NCI-H1436 (cell line): Measurements from ENCODE around the gene CNGA2.
"Not testable (repeated sequence)": the region's sequence is repeated elsewhere in the genome, so short reads cannot be mapped to it uniquely, and the experiment has no call there.

Source experiments
- DNase-seq: peaks from one replicate; lab custom pipeline; 2025; lab: John Stamatoyannopoulos, UW

CNGA2 gene

DNA sequence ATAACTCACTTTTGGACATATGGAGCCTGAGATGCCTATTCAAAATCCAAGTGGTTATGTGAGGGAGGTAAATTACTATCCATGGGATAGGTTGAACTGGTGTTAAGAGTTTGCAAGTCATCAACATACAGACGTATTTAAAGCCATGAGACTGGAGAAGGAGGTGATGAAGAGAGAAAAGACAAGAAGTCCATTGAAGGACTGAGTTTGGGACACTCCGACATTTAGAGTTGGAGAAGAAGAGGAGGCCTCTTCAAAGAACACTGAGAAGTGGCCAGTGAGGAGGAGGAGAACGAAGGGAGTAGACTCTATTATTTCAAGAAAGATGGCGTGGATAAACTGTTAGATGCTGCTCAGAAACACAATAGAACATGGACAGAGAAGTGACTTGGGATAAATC, at the start of gene CNGA2:
TSS of gene CNGA2 (plus strand) at position 301 of the 400 bp plus-strand sequence. CDS start 3,738 bp downstream, outside the sequence.
- no peak for DNase-seq

DNA sequence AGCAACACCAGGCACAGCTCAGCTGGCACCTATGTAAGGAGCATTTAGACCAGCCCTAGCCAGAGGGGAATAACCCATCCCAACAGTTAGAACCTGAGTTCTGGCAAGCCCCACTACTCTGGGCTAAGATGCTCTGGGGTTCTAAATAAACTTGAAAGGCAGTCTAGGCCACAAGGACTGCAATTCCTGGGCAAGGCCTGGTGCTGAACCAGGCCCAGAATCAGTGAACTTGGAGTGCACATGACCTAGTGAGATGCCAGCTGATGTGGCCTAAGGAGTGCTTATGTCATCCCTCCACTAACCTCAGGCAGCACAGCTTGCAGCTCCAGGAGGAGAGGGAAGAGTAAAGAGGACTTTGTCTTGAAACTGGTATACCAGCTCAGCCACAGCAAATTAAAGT, 46.9 kb upstream of the CNGA2 start:
- no peak for DNase-seq

DNA sequence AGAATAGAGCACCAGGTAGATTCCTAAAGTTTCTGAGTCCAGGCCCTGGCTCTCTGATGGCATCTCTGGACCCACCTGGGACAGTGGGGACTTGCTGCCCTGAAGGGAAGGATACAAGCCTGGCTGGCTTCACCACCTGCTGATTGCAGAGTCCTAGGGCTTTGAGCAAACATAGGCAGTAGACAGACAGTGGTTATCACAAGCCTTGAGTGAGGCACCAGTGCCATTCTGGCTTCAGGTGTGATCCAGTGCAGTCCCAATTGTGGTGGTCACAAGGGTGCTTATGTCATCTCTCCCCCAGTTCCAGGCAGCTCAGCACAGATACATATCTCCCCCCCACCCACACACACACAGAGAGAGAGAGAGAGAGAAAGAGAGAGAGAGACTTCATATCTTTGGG, 45.9 kb upstream of the CNGA2 start:
- DNase-seq: no peak

DNA sequence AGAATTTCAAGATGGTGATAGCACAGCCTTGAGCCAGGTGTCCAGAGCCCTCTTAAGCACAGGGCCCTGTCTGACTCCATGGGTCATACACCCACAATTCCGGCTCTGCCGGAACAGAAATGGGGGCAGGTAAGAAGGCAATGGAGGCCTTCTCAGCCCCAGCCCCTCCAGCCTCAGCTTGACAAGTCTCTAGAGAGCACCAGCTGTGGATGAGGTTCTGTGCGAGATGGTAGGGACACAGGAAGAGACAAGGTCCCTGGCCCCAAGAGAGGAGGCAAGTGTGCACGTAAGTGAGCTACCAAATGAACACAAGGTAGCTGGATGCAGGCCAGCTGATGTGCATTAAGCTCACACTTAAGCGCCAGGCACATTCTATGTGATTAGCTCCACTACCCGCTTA, 41.7 kb upstream of the CNGA2 start:
- no peak for DNase-seq

DNA sequence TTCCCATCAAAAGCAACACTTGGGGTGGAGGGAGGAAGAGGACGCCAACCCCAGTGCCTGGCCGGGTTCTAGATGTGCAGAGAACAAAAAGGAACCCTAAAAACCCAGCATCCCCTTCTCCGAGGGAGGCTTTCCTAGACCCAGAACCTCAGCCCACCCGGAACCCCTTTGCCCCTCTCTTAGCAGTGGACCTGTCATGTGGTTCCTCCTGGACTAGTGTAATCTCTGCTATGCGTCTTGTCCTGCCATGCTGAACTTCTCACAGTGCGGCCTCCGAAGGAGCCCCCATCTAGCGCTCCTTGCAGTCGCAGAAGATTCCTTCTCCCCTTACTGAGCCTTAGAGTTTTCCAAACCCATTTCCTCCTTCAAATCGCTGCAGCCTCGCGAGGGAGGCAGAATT, 40.4 kb upstream of the CNGA2 start:
- no peak for DNase-seq

DNA sequence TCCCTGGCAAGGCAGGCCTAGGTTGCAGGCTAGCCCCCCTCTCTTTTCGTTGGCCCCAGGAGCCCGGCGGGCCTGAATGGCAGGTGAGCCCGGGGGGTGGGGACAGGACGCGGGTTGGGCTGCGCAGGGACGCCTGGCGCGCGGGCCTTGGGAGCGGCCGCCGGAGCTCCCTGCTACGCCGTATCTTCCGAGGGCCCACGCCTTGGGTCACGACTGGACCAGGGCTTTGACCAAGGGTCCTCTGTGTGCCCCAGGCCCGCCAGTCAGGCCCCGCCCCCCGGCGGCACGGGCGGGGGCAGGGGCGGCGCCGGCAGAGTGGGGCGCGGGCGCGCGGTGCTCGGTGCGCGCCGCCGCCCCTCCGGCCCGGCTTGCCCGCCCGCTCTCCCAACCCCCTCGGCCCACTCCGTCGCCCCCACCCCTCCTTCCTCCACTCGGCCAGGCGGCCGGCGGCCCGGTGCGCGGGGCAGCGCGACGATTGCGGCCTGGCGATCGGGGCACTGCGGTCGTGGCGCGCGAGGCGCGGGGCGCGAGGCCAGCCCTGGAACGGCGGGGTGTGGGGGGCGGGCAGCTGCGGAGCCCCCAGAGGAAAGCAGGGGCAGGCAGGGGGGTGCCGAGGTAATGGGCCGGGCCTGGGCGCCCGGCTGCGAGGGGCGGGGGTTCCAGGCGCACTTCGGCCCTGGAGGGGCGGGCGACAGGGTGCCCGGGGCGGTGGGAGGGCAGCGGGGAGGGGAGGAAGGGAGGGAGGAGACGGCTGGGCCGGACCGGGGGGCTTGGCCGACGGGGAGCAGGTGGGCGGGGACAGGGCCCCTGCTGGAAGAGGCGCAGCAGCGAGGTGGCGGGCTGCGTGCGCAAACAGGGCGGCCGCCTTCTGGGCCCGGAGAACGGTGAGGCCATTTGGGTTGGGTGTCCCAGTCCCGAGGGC, 39.6 kb upstream of the CNGA2 start, which contains the start of gene PRRG3:
TSS of gene PRRG3 (plus strand) at position 798 of the 922 bp plus-strand sequence. CDS start 3,357 bp downstream, outside the sequence.
- no peak for DNase-seq

DNA sequence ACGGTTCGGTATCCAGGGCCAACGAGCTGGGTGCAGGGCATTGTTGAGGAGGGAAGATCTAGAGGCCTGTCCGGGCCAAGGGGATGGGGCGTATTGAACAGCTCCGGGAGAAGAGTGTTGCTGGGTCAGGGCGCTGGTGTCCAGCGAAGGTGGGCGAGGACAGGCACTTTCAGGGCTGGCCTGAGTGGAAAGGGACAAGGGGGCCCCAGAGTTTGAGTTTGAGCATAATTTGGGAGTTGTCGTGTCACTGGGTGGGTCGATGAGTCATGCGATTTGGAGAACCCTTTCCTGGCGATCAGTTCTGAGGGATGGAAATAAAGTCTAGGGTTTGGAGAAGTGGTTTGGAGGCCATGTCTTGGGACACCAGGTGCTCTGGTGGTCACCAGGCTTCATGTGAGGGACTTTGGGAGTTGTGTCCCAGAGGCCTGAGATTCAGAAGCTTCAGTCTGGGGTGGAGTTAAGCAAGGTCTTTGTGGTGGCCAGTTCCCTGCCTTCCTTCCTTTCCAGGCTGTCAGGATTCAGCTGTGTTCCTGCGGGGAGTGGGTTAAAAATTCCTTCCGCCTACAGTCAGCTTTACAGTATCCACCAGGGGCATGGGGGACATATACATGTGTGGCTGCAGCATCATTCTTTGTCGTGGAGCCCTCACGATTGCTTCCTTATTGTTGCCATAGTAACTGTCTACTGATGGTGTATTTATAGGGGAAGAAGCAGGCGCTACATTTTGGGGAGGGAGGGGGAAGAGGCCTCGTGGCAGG, 38.8 kb upstream of the CNGA2 start:
- DNase-seq: no peak

DNA sequence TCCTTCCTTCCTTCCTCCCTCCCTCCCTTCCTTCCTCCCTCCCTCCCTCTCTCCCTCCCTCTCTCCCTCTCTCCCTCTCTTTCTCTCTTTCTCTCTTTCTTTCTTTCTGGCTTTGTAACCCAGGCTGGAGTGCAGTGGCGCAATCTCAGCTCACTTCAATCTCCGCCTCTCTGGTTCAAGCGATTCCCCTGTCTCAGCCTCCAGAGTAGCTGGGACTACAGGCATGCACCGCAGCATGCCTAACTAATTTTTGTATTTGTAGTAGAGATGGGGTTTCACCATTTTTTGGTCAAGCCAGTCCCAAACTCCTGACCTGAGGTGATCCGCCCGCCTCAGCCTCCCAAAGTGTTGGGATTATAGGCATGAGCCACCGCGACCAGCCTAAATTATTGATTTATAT, 37.5 kb upstream of the CNGA2 start:
- not testable (repeated sequence) for DNase-seq

DNA sequence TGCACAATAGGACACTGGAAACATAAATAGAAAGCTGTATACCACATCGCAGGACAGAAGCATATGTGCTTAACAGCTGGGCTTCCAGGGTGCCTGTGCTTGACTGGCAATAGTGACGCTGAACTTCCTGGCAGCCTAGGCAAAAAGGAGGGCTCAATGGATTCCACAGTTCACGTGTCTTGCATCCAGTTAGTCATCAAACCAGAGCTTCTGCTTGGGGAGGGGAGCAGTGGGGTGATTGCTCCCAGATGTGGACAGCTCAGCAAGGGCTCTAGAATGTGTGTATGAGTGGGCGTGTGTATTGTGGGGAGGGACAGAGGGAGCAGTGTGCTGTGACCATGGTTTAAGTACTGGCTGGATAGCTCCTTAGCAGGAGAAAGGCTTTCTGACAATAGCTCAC, 37.0 kb upstream of the CNGA2 start:
- DNase-seq: no peak

DNA sequence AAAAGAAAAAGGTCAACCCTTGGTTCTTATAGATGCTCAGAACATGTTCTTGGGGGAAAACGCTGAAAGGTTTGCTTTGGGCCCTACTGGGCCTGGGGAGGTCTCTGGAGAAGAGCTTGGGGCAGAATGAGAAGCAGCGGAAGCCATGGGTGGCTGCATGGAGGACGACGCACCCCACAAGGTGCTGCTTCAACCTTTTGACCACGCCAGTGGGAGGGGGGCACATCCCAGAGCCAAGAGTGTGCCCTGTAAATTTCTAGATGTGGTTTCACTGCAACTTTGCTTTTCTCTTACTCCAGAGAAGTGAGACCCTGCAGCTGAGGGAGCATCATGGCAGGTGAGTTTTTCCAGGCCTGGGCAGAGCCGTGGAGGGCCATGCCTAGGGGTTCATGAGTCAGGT, 36.1 kb upstream of the CNGA2 start:
- no peak for DNase-seq

DNA sequence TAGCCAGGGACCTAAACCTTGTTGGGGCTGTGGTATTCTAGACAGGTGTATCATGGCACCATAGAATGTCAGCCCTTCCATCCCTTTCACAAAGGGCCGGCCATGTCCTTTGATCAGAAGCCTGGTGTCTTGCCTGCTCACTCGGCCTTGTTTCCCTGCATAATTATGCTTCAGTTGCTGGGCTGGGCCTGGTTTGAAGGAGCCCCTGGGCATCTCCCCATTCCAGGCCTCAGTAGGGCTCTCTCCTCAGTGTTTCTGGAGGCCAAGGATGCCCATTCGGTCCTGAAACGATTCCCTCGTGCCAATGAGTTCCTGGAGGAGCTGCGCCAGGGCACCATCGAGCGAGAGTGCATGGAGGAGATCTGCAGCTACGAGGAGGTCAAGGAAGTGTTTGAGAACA, 34.8 kb upstream of the CNGA2 start:
- DNase-seq: no peak

DNA sequence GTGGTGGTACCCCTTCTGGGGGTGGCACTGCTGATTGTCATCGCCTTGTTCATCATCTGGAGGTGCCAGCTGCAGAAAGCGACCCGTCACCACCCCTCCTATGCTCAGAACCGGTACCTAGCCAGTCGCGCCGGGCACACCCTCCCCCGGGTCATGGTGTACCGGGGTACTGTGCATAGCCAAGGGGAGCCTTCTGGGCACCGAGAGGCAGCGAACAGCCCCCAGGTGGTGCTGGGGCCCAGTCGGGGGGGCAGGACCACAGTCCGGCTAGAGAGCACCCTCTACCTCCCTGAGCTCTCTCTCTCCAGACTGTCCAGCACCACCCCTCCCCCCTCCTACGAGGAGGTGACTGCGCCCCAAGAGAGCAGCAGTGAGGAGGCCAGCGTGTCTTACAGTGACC, 34.0 kb upstream of the CNGA2 start:
- DNase-seq: no peak

DNA sequence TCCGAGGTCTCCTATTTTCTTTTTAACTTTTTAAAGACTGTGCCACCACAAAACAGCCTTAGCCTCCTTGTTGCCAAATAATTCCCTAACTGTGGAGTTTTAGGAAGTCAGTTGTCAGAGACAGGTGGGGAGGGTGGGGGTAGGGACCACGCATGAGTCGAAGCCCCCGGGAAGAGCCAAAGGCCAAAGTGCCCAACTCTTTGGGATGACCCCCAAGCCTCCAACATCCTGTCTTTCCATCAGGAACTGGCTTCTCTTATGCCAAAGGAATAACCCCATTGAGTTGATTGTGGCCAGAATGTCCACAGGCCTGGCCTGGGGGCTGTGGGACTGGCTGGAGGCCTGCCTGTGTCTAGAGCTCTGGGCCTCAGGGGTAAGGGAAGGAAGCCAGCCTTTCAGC, 33.5 kb upstream of the CNGA2 start:
- DNase-seq: no peak

DNA sequence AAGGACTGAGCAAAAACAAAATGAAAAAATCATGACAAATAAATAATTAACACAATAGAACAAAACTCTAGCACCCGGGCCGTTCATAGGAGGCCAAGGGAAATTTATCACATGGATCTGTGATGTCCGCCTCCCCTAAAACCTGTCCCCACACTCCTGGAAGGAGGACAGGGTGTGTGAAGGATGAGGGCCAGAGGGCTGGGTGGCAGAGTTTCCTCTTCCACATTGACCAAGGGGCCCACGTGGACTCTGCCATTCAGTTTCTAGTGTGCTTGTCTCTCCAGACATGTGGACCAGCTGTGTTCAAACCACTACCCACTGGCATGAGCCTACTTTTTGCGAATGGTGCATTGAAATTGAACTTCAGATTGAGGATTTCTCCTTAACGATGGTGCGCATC, 33.0 kb upstream of the CNGA2 start:
- DNase-seq: no peak

DNA sequence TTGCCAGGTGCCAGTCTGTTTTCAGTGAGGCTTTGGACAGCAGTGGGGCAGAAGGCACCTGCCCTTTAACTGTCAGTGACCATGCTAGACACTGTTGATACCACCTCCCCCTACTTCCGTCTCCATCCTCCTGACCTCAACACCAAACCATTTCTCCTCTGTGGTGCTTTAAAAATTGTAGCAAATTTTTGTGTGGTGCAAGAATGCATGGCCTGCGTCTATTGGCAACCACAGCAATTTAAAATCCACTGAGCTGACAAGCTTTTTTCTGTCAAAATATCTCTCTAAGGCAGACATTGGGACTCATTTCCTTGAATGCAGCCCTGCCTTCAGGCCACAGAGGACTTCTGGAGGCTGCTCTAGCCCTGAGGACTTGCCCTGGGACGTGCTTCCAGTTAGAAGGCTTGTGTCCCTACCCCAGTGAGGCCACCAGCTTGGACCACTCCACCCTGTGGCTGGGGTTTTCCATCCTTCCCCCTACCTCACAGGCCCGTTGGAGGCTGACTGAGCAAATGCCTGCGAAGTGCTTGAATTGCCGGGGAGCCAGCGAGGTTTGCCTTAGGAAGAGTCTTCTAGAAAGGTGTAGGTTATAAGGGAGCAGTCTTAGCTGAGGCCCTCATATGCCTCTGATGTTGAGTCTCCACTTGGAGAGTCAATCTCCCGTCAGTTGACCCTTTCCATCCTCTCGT, 32.4 kb upstream of the CNGA2 start:
- DNase-seq: no peak

DNA sequence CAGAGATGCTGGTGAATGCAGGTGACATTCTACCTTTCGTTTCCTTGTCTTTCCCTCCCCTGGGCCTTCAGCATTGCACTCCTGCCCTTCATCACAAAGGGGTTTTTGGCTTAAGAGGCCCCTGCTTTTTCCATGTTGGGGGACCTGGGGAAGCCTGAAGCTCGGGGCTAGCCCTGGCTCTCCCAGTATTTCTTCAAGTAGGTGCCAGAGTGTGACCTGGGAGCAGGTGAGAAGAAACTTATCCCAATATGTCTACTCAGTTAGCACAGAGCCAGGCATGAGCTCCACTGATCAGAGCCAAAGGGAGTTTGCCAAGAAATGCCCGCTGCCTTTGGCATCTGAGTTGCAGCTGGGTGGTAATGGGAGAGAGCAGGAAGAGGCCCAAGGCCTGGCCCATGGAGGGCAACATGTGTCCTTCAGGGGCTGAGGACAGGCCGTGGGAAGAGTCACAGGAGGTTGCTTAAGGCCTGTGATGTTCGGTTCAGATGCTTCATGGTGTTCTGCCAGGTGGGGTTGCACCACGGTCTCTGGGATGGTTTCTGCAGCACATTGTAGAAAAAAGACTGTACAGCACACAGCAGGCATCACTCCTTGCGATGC, 31.7 kb upstream of the CNGA2 start:
- no peak for DNase-seq

DNA sequence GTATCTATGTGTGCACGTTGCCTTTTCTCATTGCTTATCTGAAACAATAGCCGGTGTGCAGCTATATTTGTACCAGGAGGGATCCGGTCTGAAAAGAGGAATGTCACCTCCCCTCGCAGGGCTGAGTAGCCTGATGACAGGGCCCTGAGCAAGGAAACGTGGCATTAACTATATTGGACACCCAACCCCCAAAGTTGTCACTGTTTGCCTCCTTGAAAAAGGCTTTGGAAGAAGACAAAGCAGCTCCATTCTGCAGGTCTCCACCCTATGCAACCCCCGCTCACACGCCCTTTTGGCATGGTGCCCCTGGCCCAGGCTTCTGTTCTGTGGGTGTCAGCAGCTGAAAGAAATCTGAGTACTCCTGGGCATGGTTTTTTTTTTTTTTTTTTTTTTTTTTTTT, 31.1 kb upstream of the CNGA2 start:
- DNase-seq: no peak

DNA sequence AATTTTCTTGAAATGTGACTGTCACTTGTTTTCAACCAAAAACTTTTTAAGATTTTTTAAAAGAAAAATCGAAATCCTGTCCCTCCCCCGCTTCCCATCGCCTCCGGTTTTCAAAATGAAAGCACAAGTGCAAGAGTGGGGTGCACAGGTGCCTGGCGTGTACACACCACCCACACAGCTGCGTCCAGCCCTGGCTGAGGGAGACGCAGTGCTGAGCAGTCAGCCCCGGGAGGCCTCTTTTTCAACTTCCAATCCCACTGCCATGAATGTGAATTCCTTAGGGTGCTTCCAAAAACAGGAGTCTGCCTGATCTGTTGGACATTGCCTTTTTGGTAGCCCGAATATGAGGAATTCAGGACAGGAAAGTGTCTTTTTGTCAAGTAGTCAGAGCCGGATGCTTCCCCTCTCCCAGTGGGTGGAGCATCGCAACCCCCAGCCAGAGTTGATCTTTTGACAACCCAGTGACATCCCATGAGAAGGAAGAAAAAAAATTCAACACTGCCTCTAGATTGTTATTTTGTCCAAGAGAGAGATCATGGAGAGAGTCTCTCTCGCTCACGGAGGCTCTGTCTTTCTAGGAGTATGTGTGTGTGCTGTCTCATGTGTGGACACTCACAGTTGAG, 30.4 kb upstream of the CNGA2 start:
- DNase-seq: no peak

DNA sequence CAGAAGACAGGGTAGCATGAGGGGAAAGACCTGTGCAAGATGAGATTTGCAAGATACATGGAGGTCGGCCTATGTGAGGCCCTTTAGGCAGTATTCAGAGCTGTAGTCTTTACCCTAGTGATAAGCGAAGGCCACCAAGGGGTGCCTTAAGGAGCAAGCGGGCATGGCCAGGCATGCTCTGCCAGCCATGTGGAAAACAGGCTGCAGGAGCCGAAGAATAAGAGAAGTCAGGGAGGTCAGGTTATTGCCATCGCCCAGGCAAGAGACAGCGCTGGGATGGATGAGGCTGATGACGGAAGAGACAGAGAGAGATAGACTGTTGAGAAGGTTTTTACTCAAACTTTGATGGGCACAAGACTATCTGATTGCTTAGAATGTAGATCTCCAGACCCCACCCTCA, 25.7 kb upstream of the CNGA2 start:
- DNase-seq: no peak

DNA sequence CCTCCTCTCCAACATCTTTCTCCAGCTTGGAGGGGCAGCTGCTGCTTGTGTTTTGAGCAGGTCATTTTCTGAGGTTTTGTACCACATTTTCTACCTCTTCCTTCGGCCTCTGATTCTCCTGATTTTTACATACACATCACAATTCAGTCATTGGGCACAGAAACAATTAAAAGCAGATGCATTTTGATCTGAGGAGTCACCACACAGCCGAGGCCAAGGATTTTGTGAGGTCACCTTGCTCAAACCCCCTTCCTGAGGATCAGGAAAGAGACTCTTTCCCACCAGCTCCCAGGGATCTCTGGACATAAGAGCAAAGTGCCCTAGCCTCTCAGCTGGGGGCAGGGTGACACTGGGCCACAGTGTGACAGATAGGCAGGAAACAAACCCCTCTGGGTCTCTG, 24.1 kb upstream of the CNGA2 start:
- DNase-seq: no peak

DNA sequence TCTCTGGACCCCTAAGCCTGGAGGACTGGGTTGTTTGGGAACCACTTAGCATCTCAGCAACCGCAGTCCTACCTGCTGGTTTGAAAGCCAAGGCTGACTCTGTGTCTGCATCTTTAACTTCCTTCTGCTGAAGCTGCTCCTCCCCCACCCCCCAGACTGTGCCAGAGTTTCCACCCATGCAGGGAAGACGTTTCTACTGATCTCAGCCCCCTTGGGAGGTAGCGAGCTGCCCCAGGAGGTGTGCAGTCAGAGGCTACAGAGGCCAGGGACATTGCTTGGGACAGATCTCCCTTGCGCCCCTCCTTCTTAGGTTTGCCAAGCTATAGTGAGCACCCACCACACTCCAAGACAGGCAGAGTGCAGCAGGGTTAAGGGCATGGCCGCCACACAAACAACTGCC, 23.4 kb upstream of the CNGA2 start:
- DNase-seq: no peak

DNA sequence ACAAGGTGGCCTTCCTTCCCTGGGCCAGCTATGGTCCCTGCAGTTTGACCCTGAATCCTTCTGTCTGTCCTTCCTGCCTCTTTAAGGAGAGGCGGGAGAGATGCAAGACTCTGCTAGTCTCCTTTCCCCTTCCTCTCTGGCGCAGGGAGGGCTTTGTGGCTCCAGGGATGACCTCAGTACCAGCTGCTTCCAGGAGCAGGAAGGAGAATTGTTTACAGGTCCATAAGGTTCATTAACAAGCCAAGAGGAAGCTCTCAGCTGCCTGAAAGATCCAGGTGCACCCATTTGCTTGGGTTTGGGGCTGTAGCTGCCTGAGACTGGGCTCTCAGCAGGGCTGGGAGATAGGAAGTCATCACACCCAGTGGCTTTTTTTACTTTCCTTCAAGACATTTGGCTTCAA, 22.8 kb upstream of the CNGA2 start:
- no peak for DNase-seq
